ENCODE data around the gene KCNQ1.

DNA sequence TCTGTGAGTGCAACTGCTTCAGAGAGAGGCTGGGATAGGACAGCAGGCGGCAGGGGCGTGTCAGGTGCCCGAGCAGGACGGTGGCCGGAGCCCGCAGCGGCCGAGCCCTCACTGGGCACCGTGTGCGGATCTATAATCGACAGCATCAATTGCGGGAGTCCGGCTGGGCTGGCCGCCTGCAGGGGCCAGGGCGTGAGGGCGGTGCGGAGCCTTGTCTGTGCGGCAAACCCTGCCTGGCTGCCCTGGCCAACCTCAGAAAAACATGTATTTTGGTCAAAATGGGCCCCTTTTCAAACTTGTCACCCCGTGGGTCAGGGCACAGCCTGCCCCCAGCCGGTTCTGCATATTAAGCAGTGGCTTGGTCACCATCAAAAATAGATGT is 346.3 kb downstream of the KCNQ1 start:
- TF ChIP-seq, protein P1, sequence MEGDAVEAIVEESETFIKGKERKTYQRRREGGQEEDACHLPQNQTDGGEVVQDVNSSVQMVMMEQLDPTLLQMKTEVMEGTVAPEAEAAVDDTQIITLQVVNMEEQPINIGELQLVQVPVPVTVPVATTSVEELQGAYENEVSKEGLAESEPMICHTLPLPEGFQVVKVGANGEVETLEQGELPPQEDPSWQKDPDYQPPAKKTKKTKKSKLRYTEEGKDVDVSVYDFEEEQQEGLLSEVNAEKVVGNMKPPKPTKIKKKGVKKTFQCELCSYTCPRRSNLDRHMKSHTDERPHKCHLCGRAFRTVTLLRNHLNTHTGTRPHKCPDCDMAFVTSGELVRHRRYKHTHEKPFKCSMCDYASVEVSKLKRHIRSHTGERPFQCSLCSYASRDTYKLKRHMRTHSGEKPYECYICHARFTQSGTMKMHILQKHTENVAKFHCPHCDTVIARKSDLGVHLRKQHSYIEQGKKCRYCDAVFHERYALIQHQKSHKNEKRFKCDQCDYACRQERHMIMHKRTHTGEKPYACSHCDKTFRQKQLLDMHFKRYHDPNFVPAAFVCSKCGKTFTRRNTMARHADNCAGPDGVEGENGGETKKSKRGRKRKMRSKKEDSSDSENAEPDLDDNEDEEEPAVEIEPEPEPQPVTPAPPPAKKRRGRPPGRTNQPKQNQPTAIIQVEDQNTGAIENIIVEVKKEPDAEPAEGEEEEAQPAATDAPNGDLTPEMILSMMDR (IDR thresholded peaks at IDR 0.05): no peak
- no peak for TF ChIP-seq POLR2A (IDR thresholded peaks at IDR 0.05)
